H1 (cell line): Measurements from ENCODE around the gene THUMPD3. TPM values are rescaled to one million over a fixed set of nuclear protein-coding genes. Genes with fewer than 3 reads are reported as not detected.

Experiments used
- BCL11A ChIP-seq, 2 experiments: IDR thresholded peaks; one replicate each; pipeline ENCODE4 v1.6.1; 2011; ENCODE audit warnings: low read depth in 2 of 2, low read length in 2 of 2, mild to moderate bottlenecking in 2 of 2
- CHD7 ChIP-seq: fragments of 300-600 bp; sonication (generic); IDR thresholded peaks from 2 replicates; pipeline ENCODE4 v1.7.1; 2012; ENCODE audit warnings: low read length, moderate library complexity, mild to moderate bottlenecking, inconsistent platforms; ENCODE audit not compliant: insufficient replicate concordance
- CTCF ChIP-seq, 3 experiments: IDR thresholded peaks; 1 replicate in 2 of 3; 2 replicates in 1 of 3; pipeline versions ENCODE4 v1.5.1 to v1.6.1; 2011; ENCODE audit warnings: low read length in 3 of 3, mild to moderate bottlenecking in 3 of 3, inconsistent platforms in 2 of 3, low read depth in 1 of 3, moderate library complexity in 1 of 3; ENCODE audit not compliant: insufficient read depth in 1 of 3; ENCODE audit errors: control extremely low read depth in 1 of 3
- HDAC6 ChIP-seq: IDR thresholded peaks from one replicate; pipeline ENCODE4 v1.7.1; 2012; ENCODE audit warnings: low read depth, mild to moderate bottlenecking, inconsistent platforms, low read length, moderate library complexity
- KDM4A ChIP-seq: IDR thresholded peaks from one replicate; pipeline ENCODE4 v1.7.1; 2012; ENCODE audit warnings: low read depth, mild to moderate bottlenecking, moderate library complexity, low read length, inconsistent platforms; ENCODE audit not compliant: severe bottlenecking
- POU5F1 ChIP-seq: IDR thresholded peaks from 2 replicates; pipeline ENCODE4 v1.6.1; 2011; ENCODE audit warnings: low read depth, mild to moderate bottlenecking, low read length, moderate library complexity
- SP1 ChIP-seq: IDR thresholded peaks from 2 replicates; pipeline ENCODE4 v1.6.1; 2011; ENCODE audit warnings: low read depth, low read length
- SP4 ChIP-seq: IDR thresholded peaks from 2 replicates; pipeline ENCODE4 v1.6.1; 2012; ENCODE audit warnings: low read length, inconsistent platforms
- TBP ChIP-seq: IDR thresholded peaks from 2 replicates; pipeline ENCODE4 v1.6.1; 2011; ENCODE audit warnings: low read depth, low read length, improper control_type of control experiment
- TEAD4 ChIP-seq: IDR thresholded peaks from 2 replicates; pipeline ENCODE4 v1.6.1; 2012; ENCODE audit warnings: low read depth, low read length, inconsistent platforms, mixed read lengths
- polyA plus RNA-seq, 7 experiments: library from polyadenylated mRNA; depleted of rRNA in 3 of 7; stranded (reverse) in 5 of 7; unstranded in 2 of 7; fragments of >200 nt in 5 of 7; fragments of 200-250 nt in 2 of 7; gene quantifications; 1 replicate in 5 of 7; 2 replicates in 1 of 7; 4 replicates in 1 of 7; pipeline versions ENCODE4 v1.2.1 to v1.2.3, GENCODE V29; 2011 to 2013; ENCODE audit warnings: missing spikeins in 2 of 7, mixed read lengths in 2 of 7
- total RNA-seq: library from RNA; stranded (reverse); fragmentation: NEBNext Ultra II Directional; extraction: Animal tissue kit (Norgen Biotek cat#: 25700); gene quantifications from 2 replicates; pipeline ENCODE4 v1.2.1, GENCODE V29; 2021

The THUMPD3 gene
- total and polyA plus RNA-seq, 2 of the 8 experiments (the other 6 are each of a cell fraction or from before 2014, with no cell fraction given) = 26.7 to 68.9 TPM

GRCh38 chr3:9351709-9352126 lies 11.1 kb upstream of the THUMPD3 start (continued):
- TF ChIP-seq CHD7 (peak; percentile 55), HDAC6 (no peak), SP4 (0 out of 2 replicates have a peak, but pooled peaks have one; percentile 65), TEAD4 (peak; percentile 94), KDM4A (no peak), TBP (peak; percentile 70; the same call in 1 of the 2 replicates), SP1 (peak; percentile 99), POU5F1 (no peak), BCL11A (IDR thresholded peaks at IDR 0.05; ENCODE audit: low read depth in 2 of 2, low read length in 2 of 2) (peak; percentile 66 to 71), CTCF (IDR thresholded peaks at IDR 0.05; ENCODE audit: control extremely low read depth in 1 of 3, insufficient read depth in 1 of 3, low read depth in 1 of 3, low read length in 3 of 3) (no peak)
